HG02798 (cell line): ENCODE data around the gene CLGN.

Source experiments
- ATAC-seq: cut with Tn5 transposase; IDR thresholded peaks from one replicate; pipeline ENCODE4 v1.9.1; 2021; ENCODE audit warnings: mild to moderate bottlenecking; ENCODE audit not compliant: unreplicated experiment, poor library complexity

Gene CLGN

DNA sequence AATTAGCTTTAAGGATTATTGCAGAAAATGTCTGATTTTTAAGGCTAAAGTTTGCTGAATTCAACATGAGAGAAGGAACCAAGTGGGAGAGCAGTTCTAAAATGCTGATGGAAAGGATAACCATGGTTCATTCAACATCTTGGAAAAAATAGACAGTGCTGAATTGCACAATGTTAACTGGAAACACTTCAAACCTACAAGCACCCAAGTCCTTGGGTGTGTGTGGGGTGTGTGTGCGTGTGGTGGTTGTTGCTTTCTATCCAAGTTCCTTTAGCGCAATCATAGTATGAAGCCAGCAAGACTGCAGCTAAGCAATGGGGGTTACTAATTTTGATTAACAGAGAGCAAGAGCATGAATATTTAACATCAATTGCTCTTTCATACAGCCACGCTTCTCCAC, 83.3 kb downstream of the CLGN start:
- no peak for ATAC-seq

DNA sequence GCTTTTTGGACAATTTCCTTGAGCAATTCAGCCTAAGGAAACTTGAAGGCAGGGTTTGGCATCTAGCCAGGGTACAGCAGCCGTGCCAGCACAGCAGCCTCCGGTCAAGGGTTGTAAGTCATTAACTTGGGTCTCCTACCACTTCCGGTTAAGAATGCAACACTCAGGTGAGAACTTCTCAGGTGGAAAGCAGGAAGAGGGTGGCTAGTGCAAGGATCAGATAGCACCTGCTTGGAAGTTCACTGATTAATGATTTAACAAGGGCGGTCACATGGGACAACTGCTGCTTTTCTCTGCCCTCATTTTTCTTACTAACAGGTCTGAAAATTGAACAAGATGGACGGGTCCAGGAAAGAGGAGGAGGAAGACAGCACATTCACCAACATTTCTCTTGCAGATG, 84.1 kb downstream of the CLGN start:
- no peak for ATAC-seq

DNA sequence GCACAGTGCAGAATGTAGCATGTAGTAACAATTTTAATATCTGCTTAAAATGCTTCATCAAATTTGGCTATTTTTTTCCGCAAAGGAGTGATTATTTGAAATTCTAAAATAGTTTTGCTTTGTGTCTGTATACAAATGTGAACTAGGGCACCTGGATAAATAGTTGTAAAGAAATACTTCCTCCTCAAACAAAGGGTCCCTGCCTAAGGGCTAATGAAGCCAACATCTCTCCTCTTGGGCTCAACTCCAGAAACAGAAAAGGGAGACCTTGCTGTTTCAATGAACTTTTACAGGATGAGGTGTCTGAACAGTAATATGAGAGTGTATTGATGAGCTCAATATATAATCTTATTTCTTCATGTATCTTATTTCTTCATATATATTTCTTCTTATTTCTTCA, 84.8 kb downstream of the CLGN start:
- ATAC-seq, result no peak
